A673 (cell line): ENCODE results near the gene MON1A. TPM values are rescaled to one million over a fixed set of nuclear protein-coding genes. Genes with fewer than 3 reads are reported as not detected.

Experiments
- BruUV-seq: library from RNA; stranded (reverse); fragments of 400-500 nt; replicated peaks from 2 replicates; lab custom pipeline; 2021; lab: Mats Ljungman, UMichigan
- CTCF ChIA-PET: fragments of 300-600 bp; sonication (Branson Sonifier 250); formaldehyde crosslinking; loops from one replicate; lab custom pipeline; 2022; ENCODE audit warnings: antibody characterized with exemption; lab: Charles Lee
- POLR2A ChIA-PET: fragments of 300-600 bp; sonication (Branson Sonifier 250); formaldehyde crosslinking; loops from one replicate; lab custom pipeline; 2022; ENCODE audit warnings: antibody characterized with exemption; ENCODE audit not compliant: low non-redundant PET; lab: Charles Lee
- DNase-seq: peaks from one replicate; pipeline ENCODE4 v3.0.0-alpha.2; 2015; ENCODE audit warnings: low spot score
- H3K27ac ChIP-seq: fragments of 200-600 bp; sonication (generic); 2 replicates; pipeline ENCODE4 v1.5.1; 2016; ENCODE audit warnings: mixed run types, low read depth, mild to moderate bottlenecking, mixed read lengths, antibody characterized with exemption, low read length; ENCODE audit not compliant: poor library complexity, severe bottlenecking
- H3K27me3 ChIP-seq: fragments of 200-600 bp; sonication (generic); replicated peaks from 2 replicates; pipeline ENCODE4 v1.6.1; 2017; ENCODE audit warnings: mixed run types, low read depth, mild to moderate bottlenecking, mixed read lengths, antibody characterized with exemption, low read length; ENCODE audit not compliant: insufficient read depth, poor library complexity
- H3K36me3 ChIP-seq: fragments of 200-600 bp; sonication (generic); 2 replicates; pipeline ENCODE4 v1.6.1; 2016; ENCODE audit warnings: mixed run types, mild to moderate bottlenecking, mixed read lengths, antibody characterized with exemption, low read length; ENCODE audit not compliant: insufficient read depth, poor library complexity, severe bottlenecking
- H3K4me1 ChIP-seq: fragments of 200-600 bp; sonication (generic); 2 replicates; pipeline ENCODE4 v1.6.1; 2017; ENCODE audit warnings: mixed run types, mild to moderate bottlenecking, mixed read lengths, antibody characterized with exemption, low read length; ENCODE audit not compliant: insufficient read depth, poor library complexity, severe bottlenecking
- H3K4me3 ChIP-seq: fragments of 200-600 bp; sonication (generic); 2 replicates; pipeline ENCODE4 v1.5.1; 2016; ENCODE audit warnings: low read depth, mixed run types, mild to moderate bottlenecking, mixed read lengths, low read length; ENCODE audit not compliant: poor library complexity, severe bottlenecking
- H3K9me3 ChIP-seq: fragments of 200-600 bp; sonication (generic); 2 replicates; pipeline ENCODE4 v1.6.1; 2016; ENCODE audit warnings: mixed run types, low read depth, mild to moderate bottlenecking, mixed read lengths, antibody characterized with exemption, low read length; ENCODE audit not compliant: poor library complexity, severe bottlenecking
- CTCF ChIP-seq: fragments of 300-800, 200-600 bp; sonication (generic); conservative IDR thresholded peaks from 2 replicates; pipeline ENCODE4 v1.5.1; 2017; ENCODE audit warnings: low read depth, mild to moderate bottlenecking, antibody characterized with exemption, low read length, moderate library complexity, mixed read lengths
- EZH2 ChIP-seq: fragments of 200-600 bp; sonication (generic); IDR thresholded peaks from 2 replicates; pipeline ENCODE4 v1.6.1; 2017; ENCODE audit warnings: borderline replicate concordance, low read depth, mild to moderate bottlenecking, mixed read lengths, antibody characterized with exemption, low read length; ENCODE audit not compliant: poor library complexity, severe bottlenecking
- intact Hi-C: fragments of 100-400 bp; cut with micrococcal nuclease; formaldehyde crosslinking; loops from one replicate; pipeline ENCODE4 v1.10.0; 2022; ENCODE audit not compliant: unreplicated experiment
- total RNA-seq: library from RNA; stranded (reverse); gene quantifications from 2 replicates; pipeline ENCODE4 v1.2.3, GENCODE V29; 2021

The MON1A gene
- total RNA-seq, 1 experiment from 2014 or later: 7.5 TPM

GRCh38 chr3:49867400-49867799 lies 62.2 kb downstream of the MON1A start:
- H3K27me3 ChIP-seq: no peaks in the 10 kb centered on the region
- intact Hi-C loops: no loop called here
- H3K4me3 ChIP-seq: no peak overlapping the region
- no peaks in the 10 kb centered on the region for H3K36me3 ChIP-seq
- no peaks in the 10 kb centered on the region for H3K4me1 ChIP-seq
- H3K27ac ChIP-seq: no peak overlapping the region
- POLR2A ChIA-PET: no interaction called here
- BruUV-seq: no TSS peak
- TF ChIP-seq EZH2: no peak
- no peak for TF ChIP-seq CTCF
- DNase-seq: no peak
- CTCF ChIA-PET: no interaction called here
- no peaks in the 10 kb centered on the region for H3K9me3 ChIP-seq

- Histone ChIP-seq H3K36me3 (no peaks in the 10 kb centered on the region), H3K27ac (no peak overlapping the region), H3K27me3 (no peaks in the 10 kb centered on the region), H3K9me3 (no peaks in the 10 kb centered on the region), H3K4me3 (no peak overlapping the region), H3K4me1 (no peaks in the 10 kb centered on the region)
- TF ChIP-seq CTCF: no peak
- CTCF ChIA-PET: no interaction called here
- intact Hi-C loops: no loop called here
- DNase-seq: no peak
- BruUV-seq: no TSS peak
- POLR2A ChIA-PET: no interaction called here
Observed at GRCh38 chr3:49865198-49865784, 64.3 kb downstream of the MON1A start.

DNA sequence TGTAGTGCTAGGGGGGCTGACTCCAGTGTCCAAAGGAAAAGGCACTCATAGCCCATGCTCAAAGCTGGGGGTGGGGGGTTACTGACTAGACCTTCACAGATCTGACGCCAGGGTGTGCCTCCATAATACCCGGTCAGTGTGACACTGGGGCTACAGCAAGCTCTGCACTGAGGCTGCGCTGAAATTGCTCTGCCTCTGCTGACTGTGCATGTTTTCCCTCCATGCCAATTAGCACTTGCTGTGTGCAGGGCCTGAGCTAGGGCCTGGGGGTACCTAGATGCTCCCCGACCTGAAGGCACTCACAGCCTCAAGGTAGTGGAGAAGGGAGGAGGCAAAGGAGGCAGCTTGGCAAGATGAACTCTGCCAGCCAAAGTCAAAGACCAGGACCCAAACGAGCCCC lies 65.1 kb downstream of the MON1A start:
- H3K9me3 ChIP-seq: no peaks in the 10 kb centered on the region
- no peaks in the 10 kb centered on the region for H3K27me3 ChIP-seq
- no peak overlapping the region for H3K27ac ChIP-seq
- H3K4me3 ChIP-seq: no peak overlapping the region
- intact Hi-C loops: no loop called here
- no TSS peak for BruUV-seq
- no peaks in the 10 kb centered on the region for H3K36me3 ChIP-seq
- no peak for DNase-seq
- TF ChIP-seq EZH2: no peak
- TF ChIP-seq CTCF: no peak
- CTCF ChIA-PET: no interaction called here
- no peaks in the 10 kb centered on the region for H3K4me1 ChIP-seq
- POLR2A ChIA-PET: no interaction called here
